ENCODE results near the gene TBC1D1. TPM values are rescaled to one million over a fixed set of nuclear protein-coding genes. Genes with fewer than 3 reads are reported as not detected.

Gene TBC1D1
- total and polyA plus RNA-seq, 2 experiments from 2014 or later = 53.9 to 151 TPM

GRCh38 chr4:38003628-38004027 is 112.7 kb downstream of the TBC1D1 start:
- Histone ChIP-seq H4K20me1 (replicated peaks; ENCODE audit: insufficient read depth) (peaks cover 7% of the 10 kb centered on the region; the same call in 1 of the 2 replicates), H3K79me2 (replicated peaks; ENCODE audit: insufficient read depth) (peaks cover 69% of the 10 kb centered on the region), H2AFZ (no peak overlapping the region), H3K4me2 (no peak overlapping the region), H3K36me3 (ENCODE audit: insufficient read depth) (no peaks in the 10 kb centered on the region), H3F3A (replicated peaks; ENCODE audit: low read depth) (no peaks in the 10 kb centered on the region), H3K4me1 (ENCODE audit: insufficient read depth) (peaks cover 41% of the 10 kb centered on the region), H3K4me3 (no peak overlapping the region), H3K27me3 (ENCODE audit: insufficient read depth) (no peaks in the 10 kb centered on the region), H3K27ac (ENCODE audit: low read depth) (no peak overlapping the region), H3K9me2 (ENCODE audit: insufficient read depth) (no peaks in the 10 kb centered on the region)
- DNase-seq (ENCODE audit: low spot score) (no peak), ATAC-seq (no peak)
- Mint-ChIP-seq H3K27me3 (ENCODE audit: insufficient read depth, low read depth, poor library complexity) (peaks cover 2% of the 10 kb centered on the region), H3K4me3 (no peak overlapping the region), H3K9me3 (no peaks in the 10 kb centered on the region), H3K36me3 (ENCODE audit: low read depth) (no peaks in the 10 kb centered on the region), H3K4me1 (peaks cover 67% of the 10 kb centered on the region), H3K27ac (no peak overlapping the region)
- TF ChIP-seq ZNF114 (CRISPR knock-in tag; IDR thresholded peaks at IDR 0.05) (no peak), CREB1 (CRISPR knock-in tag; IDR thresholded peaks at IDR 0.05; ENCODE audit: low read depth) (no peak), REST (IDR thresholded peaks at IDR 0.05; ENCODE audit: unreplicated experiment) (no peak), JUNB (IDR thresholded peaks at IDR 0.05; ENCODE audit: unreplicated experiment) (no peak), EZH2phosphoT487 (IDR thresholded peaks at IDR 0.05; ENCODE audit: unreplicated experiment) (no peak), STAT1 (IDR thresholded peaks at IDR 0.05; ENCODE audit: unreplicated experiment) (no peak), NANOG (IDR thresholded peaks at IDR 0.05; ENCODE audit: borderline replicate concordance) (no peak), ZNF462 (CRISPR knock-in tag; IDR thresholded peaks at IDR 0.05) (no peak), EZH2 (IDR thresholded peaks at IDR 0.05; ENCODE audit: low read depth, unreplicated experiment) (no peak), POLR2AphosphoS5 (IDR thresholded peaks at IDR 0.05; ENCODE audit: low read depth) (no peak), ZNF331 (CRISPR knock-in tag; IDR thresholded peaks at IDR 0.05; ENCODE audit: low read depth) (no peak)
- TF ChIP-seq, protein P1, sequence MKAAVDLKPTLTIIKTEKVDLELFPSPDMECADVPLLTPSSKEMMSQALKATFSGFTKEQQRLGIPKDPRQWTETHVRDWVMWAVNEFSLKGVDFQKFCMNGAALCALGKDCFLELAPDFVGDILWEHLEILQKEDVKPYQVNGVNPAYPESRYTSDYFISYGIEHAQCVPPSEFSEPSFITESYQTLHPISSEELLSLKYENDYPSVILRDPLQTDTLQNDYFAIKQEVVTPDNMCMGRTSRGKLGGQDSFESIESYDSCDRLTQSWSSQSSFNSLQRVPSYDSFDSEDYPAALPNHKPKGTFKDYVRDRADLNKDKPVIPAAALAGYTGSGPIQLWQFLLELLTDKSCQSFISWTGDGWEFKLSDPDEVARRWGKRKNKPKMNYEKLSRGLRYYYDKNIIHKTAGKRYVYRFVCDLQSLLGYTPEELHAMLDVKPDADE (IDR thresholded peaks at IDR 0.05) = no peak
- TF ChIP-seq, protein P2, sequence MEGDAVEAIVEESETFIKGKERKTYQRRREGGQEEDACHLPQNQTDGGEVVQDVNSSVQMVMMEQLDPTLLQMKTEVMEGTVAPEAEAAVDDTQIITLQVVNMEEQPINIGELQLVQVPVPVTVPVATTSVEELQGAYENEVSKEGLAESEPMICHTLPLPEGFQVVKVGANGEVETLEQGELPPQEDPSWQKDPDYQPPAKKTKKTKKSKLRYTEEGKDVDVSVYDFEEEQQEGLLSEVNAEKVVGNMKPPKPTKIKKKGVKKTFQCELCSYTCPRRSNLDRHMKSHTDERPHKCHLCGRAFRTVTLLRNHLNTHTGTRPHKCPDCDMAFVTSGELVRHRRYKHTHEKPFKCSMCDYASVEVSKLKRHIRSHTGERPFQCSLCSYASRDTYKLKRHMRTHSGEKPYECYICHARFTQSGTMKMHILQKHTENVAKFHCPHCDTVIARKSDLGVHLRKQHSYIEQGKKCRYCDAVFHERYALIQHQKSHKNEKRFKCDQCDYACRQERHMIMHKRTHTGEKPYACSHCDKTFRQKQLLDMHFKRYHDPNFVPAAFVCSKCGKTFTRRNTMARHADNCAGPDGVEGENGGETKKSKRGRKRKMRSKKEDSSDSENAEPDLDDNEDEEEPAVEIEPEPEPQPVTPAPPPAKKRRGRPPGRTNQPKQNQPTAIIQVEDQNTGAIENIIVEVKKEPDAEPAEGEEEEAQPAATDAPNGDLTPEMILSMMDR (conservative IDR thresholded peaks at IDR 0.05; ENCODE audit: low read depth in 2 of 2) = no peak

Measured in GM23338 (cell line).